ENCODE measurements around the gene PBX4. TPM values are rescaled to one million over a fixed set of nuclear protein-coding genes. Genes with fewer than 3 reads are reported as not detected.

PBX4 gene
- total and polyA plus RNA-seq, 10 of the 15 experiments (the other 5 are each of a cell fraction or from before 2014, with no cell fraction given), result 0.18 to 17.3 (median 4.2) TPM

GRCh38 chr19:19650331-19650730 lies 31.8 kb upstream of the PBX4 start:
- ChIA-PET CTCF (no interaction called here), POLR2A (no interaction called here), SMC1A (ENCODE audit: uncharacterized antibody, unreplicated experiment) (no interaction called here)

More at GRCh38 chr19:19650331-19650730, 31.8 kb upstream of the PBX4 start:
- no peaks in the 10 kb centered on the region for H3K27me3 ChIP-seq (replicated peaks in 1 of 2; ENCODE audit: control insufficient read depth in 2 of 2, insufficient read depth in 2 of 2, low read length in 1 of 2)
- H4K20me1 ChIP-seq (ENCODE audit: control insufficient read depth, insufficient read depth), result no peaks in the 10 kb centered on the region
- H3K4me2 ChIP-seq (ENCODE audit: control insufficient read depth, insufficient read depth), result no peak overlapping the region
- peaks cover 34 to 77% of the 10 kb centered on the region in 2 experiments for H3K36me3 ChIP-seq (ENCODE audit: control insufficient read depth in 2 of 2, insufficient read depth in 2 of 2, low read length in 1 of 2)
- DNase-seq (ENCODE audit: low read depth, low spot score), result no peak
- H3K79me2 ChIP-seq (ENCODE audit: control insufficient read depth, insufficient read depth, low read length), result no peaks in the 10 kb centered on the region
- BruUV-seq (replicated peaks), result no TSS peak
- intact Hi-C loops (cut with micrococcal nuclease; ENCODE audit: unreplicated experiment) (no loop called here), in situ Hi-C loops (cut with MboI) (no loop called here)
- H3K9me3 ChIP-seq (replicated peaks; ENCODE audit: control insufficient read depth, insufficient read depth, low read length), result no peaks in the 10 kb centered on the region
- H3K27ac ChIP-seq (ENCODE audit: control insufficient read depth, insufficient read depth), result no peak overlapping the region
- H3K4me3 ChIP-seq, result no peak overlapping the region
- TF ChIP-seq REST (IDR thresholded peaks at IDR 0.05; ENCODE audit: low read depth, low read length) (no peak), SPI1 (IDR thresholded peaks at IDR 0.05; ENCODE audit: borderline replicate concordance, insufficient read depth, low read depth, low read length) (0 out of 2 replicates have a peak, but pooled peaks have one; percentile 22)
- RAD21 ChIA-PET (ENCODE audit: unreplicated experiment), result no interaction called here
- no peak overlapping the region for H2AFZ ChIP-seq (ENCODE audit: control insufficient read depth, low read depth, low read length)
- no peak for FAIRE-seq
- WGBS (ENCODE audit: insufficient coverage, insufficient replicate concordance, low lambda C conversion rate, missing lambda C conversion rate), result 100% methylated on average over 9 of the region's 9 CpGs
- H3K9ac ChIP-seq (ENCODE audit: control insufficient read depth, insufficient read depth, low read length), result no peak overlapping the region
- H3K4me1 ChIP-seq (ENCODE audit: control insufficient read depth, insufficient read depth, low read length), result no peaks in the 10 kb centered on the region
- no peak for ATAC-seq
